ENCODE results near the gene TENM3. TPM values are rescaled to one million over a fixed set of nuclear protein-coding genes. Genes with fewer than 3 reads are reported as not detected.

TENM3 gene
- total and polyA plus RNA-seq, 2 donors from 2014 or later, result 0.58 to 6.8 TPM

DNA sequence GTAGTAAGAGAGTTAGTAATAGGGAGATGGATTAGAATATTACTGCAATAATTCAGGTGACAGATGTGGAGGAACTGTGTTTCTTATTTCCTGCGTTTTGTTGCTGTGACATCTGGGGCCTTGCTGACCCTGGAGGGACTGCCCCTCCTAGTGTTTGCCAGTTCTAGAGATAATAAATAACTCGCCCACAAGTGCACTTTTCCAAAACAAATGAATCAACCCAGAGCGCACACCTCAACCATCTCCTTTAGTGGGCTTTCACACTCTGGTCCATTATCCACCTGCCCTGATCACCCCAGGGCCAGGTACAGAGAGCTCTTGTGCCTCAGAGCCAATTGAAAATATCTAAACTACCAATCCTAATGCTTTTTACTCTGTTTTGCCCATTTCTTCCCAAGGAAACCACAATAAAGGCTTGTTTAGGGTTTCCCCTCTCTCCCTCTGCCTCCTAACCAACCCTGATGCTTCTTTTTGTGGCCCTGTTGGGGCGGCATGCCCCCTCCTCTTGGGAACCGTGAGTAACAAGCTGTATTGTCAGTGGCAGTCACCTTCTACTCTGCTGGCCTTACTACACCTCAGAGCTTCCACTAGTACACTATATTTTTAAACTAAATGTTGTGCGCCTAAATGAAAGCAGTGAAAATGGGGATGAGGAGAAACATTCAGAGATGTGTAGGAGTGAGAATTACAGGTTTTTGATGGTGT is 270.5 kb downstream of the TENM3 start:
- TF ChIP-seq, protein P1, sequence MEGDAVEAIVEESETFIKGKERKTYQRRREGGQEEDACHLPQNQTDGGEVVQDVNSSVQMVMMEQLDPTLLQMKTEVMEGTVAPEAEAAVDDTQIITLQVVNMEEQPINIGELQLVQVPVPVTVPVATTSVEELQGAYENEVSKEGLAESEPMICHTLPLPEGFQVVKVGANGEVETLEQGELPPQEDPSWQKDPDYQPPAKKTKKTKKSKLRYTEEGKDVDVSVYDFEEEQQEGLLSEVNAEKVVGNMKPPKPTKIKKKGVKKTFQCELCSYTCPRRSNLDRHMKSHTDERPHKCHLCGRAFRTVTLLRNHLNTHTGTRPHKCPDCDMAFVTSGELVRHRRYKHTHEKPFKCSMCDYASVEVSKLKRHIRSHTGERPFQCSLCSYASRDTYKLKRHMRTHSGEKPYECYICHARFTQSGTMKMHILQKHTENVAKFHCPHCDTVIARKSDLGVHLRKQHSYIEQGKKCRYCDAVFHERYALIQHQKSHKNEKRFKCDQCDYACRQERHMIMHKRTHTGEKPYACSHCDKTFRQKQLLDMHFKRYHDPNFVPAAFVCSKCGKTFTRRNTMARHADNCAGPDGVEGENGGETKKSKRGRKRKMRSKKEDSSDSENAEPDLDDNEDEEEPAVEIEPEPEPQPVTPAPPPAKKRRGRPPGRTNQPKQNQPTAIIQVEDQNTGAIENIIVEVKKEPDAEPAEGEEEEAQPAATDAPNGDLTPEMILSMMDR (IDR thresholded peaks at IDR 0.05; ENCODE audit: borderline replicate concordance, extremely low read depth, insufficient read depth), result no peak
- no peak overlapping the region for H3K4me3 ChIP-seq (ENCODE audit: low read length in 3 of 3)
- H3K9me3 ChIP-seq (ENCODE audit: control insufficient read depth in 2 of 3, insufficient read depth in 1 of 3, low read length in 3 of 3), result no peaks in the 10 kb centered on the region
- intact Hi-C loops (cut with DNase I), result no loop called here
- no peak overlapping the region for H3K27ac ChIP-seq (ENCODE audit: low read depth in 2 of 2, low read length in 2 of 2)
- H3K4me1 ChIP-seq (ENCODE audit: control insufficient read depth in 2 of 3, insufficient read depth in 2 of 3, low read depth in 1 of 3, low read length in 3 of 3), result no peaks in the 10 kb centered on the region
- DNase-seq (no peak), FAIRE-seq (no peak)
- H3K36me3 ChIP-seq (ENCODE audit: control insufficient read depth in 2 of 3, insufficient read depth in 3 of 3, low read length in 3 of 3), result no peaks in the 10 kb centered on the region
- H3K9ac ChIP-seq (ENCODE audit: low read length in 3 of 3), result no peak overlapping the region
- no peaks in the 10 kb centered on the region for H3K27me3 ChIP-seq (ENCODE audit: control insufficient read depth, insufficient read depth, low read length)

DNA sequence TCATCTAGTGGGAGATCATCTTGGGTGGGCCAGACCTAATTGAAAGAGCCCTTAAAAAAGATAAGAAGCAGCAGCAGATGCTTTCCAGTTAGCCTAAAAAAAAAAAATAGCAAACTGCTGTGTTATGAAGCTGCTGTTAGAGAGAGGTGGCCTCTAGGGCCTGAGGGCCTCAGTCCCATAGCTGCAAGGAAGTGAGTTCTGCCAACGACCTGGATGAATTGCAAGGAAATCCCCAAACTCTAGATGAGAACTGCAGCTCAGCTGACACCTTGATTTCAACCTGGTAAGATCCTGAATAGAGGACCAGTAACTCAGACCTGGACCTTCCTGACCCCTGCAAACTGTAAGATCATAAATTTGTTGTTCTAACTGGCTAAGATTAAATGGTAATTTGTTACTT is 275.2 kb downstream of the TENM3 start:
- H3K27ac ChIP-seq (ENCODE audit: low read depth in 2 of 2, low read length in 2 of 2), result no peak overlapping the region
- TF ChIP-seq, protein P1 (IDR thresholded peaks at IDR 0.05; ENCODE audit: borderline replicate concordance, extremely low read depth, insufficient read depth), result no peak
- DNase-seq (no peak), FAIRE-seq (no peak)
- H3K36me3 ChIP-seq (ENCODE audit: control insufficient read depth in 2 of 3, insufficient read depth in 3 of 3, low read length in 3 of 3), result no peaks in the 10 kb centered on the region
- no peaks in the 10 kb centered on the region for H3K27me3 ChIP-seq (ENCODE audit: control insufficient read depth, insufficient read depth, low read length)
- no peaks in the 10 kb centered on the region for H3K9me3 ChIP-seq (ENCODE audit: control insufficient read depth in 2 of 3, insufficient read depth in 1 of 3, low read length in 3 of 3)
- H3K4me3 ChIP-seq (ENCODE audit: low read length in 3 of 3), result no peak overlapping the region
- no peaks in the 10 kb centered on the region for H3K4me1 ChIP-seq (ENCODE audit: control insufficient read depth in 2 of 3, insufficient read depth in 2 of 3, low read depth in 1 of 3, low read length in 3 of 3)
- no peak overlapping the region for H3K9ac ChIP-seq (ENCODE audit: low read length in 3 of 3)
- intact Hi-C loops (cut with DNase I), result no loop called here

DNA sequence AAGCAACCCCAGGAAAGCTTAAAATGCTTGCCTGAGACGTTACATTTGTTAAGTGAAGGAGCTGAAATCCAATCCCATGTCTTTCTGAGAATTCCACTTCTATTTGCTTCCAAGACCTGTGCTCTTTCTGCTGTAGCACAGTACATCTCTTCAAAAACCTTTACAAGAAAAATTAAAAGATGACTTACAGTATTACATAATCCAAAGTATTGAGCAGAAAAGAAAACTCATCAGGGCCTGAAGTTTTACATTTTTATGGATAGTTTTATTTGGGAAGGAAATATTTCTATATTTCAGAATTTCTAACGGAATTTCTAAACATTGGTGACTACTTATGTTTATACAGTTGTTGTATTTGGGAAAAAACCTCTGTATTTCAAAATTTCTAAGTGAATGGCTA is 276.3 kb downstream of the TENM3 start:
- no peak overlapping the region for H3K9ac ChIP-seq (ENCODE audit: low read length in 3 of 3)
- intact Hi-C loops (cut with DNase I), result no loop called here
- H3K27me3 ChIP-seq (ENCODE audit: control insufficient read depth, insufficient read depth, low read length), result no peaks in the 10 kb centered on the region
- H3K27ac ChIP-seq (ENCODE audit: low read depth in 2 of 2, low read length in 2 of 2), result no peak overlapping the region
- TF ChIP-seq, protein P1 (IDR thresholded peaks at IDR 0.05; ENCODE audit: borderline replicate concordance, extremely low read depth, insufficient read depth), result no peak
- DNase-seq (no peak), FAIRE-seq (no peak)
- no peak overlapping the region for H3K4me3 ChIP-seq (ENCODE audit: low read length in 3 of 3)
- no peaks in the 10 kb centered on the region for H3K36me3 ChIP-seq (ENCODE audit: control insufficient read depth in 2 of 3, insufficient read depth in 3 of 3, low read length in 3 of 3)
- no peaks in the 10 kb centered on the region for H3K9me3 ChIP-seq (ENCODE audit: control insufficient read depth in 2 of 3, insufficient read depth in 1 of 3, low read length in 3 of 3)
- no peaks in the 10 kb centered on the region for H3K4me1 ChIP-seq (ENCODE audit: control insufficient read depth in 2 of 3, insufficient read depth in 2 of 3, low read depth in 1 of 3, low read length in 3 of 3)

DNA sequence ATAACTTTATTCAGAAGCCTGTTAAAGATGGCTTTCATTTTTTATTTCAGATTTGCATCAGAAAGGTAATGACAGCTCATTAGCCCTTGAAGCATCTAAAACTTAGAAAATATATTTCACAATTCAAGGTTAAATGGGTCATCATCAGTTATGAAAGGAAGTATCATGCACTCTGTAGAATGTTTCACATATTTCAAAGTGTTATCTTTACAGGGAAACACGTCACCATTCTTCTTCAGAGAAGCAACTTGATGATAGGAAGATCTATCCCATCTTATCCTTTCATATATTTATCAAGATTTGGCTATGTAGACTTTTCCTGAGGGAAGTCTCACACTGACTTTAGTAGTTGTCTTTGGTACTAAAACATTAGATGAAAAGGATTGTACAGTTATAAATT is 277.8 kb downstream of the TENM3 start:
- TF ChIP-seq, protein P1 (IDR thresholded peaks at IDR 0.05; ENCODE audit: borderline replicate concordance, extremely low read depth, insufficient read depth), result no peak
- intact Hi-C loops (cut with DNase I), result no loop called here
- no peaks in the 10 kb centered on the region for H3K9me3 ChIP-seq (ENCODE audit: control insufficient read depth in 2 of 3, insufficient read depth in 1 of 3, low read length in 3 of 3)
- no peaks in the 10 kb centered on the region for H3K36me3 ChIP-seq (ENCODE audit: control insufficient read depth in 2 of 3, insufficient read depth in 3 of 3, low read length in 3 of 3)
- no peaks in the 10 kb centered on the region for H3K4me1 ChIP-seq (ENCODE audit: control insufficient read depth in 2 of 3, insufficient read depth in 2 of 3, low read depth in 1 of 3, low read length in 3 of 3)
- H3K9ac ChIP-seq (ENCODE audit: low read length in 3 of 3), result no peak overlapping the region
- DNase-seq, result no peak
- no peak overlapping the region for H3K4me3 ChIP-seq (ENCODE audit: low read length in 3 of 3)
- FAIRE-seq, result no peak
- H3K27ac ChIP-seq (ENCODE audit: low read depth in 2 of 2, low read length in 2 of 2), result no peak overlapping the region
- H3K27me3 ChIP-seq (ENCODE audit: control insufficient read depth, insufficient read depth, low read length), result no peaks in the 10 kb centered on the region
